Vagina (tissue), 2 donors: ENCODE measurements around the gene PAX4. TPM values are rescaled to one million over a fixed set of nuclear protein-coding genes. Genes with fewer than 3 reads are reported as not detected.

Source experiments
- DNase-seq, 2 donors: peaks; one replicate each; pipeline ENCODE4 v3.0.0-alpha.2; 2017; ENCODE audit errors: extremely low spot score in 2 of 2
- H3K27ac ChIP-seq: fragments of 200-600 bp; sonication (generic); one replicate; pipeline ENCODE4 v1.5.1; 2019
- H3K27me3 ChIP-seq: fragments of 200-600 bp; sonication (generic); one replicate; pipeline ENCODE4 v1.5.1; 2019
- H3K36me3 ChIP-seq, 2 donors: fragments of 200-600 bp; sonication (generic); one replicate each; pipeline ENCODE4 v1.5.1; 2017 to 2019
- H3K4me1 ChIP-seq: fragments of 200-600 bp; sonication (generic); one replicate; pipeline ENCODE4 v1.5.1; 2019
- H3K4me3 ChIP-seq, 2 donors: fragments of 200-600 bp; sonication (generic); 1 replicate in 1 of 2; 2 replicates in 1 of 2; pipeline ENCODE4 v1.5.1; 2016 to 2019
- H3K9me3 ChIP-seq: fragments of 200-600 bp; sonication (generic); one replicate; pipeline ENCODE4 v1.5.1; 2019
- POLR2A ChIP-seq, 2 donors: fragments of 450-650 bp; IDR thresholded peaks; one replicate each; pipeline ENCODE4 v1.6.1; 2017; ENCODE audit warnings: antibody characterized with exemption in 2 of 2, mild to moderate bottlenecking in 2 of 2, moderate library complexity in 2 of 2
- POLR2AphosphoS5 ChIP-seq, 2 donors: sonication (generic); formaldehyde crosslinking; IDR thresholded peaks; one replicate each; pipeline ENCODE4 v1.9.0; 2017; ENCODE audit warnings: antibody characterized with exemption in 2 of 2, mild to moderate bottlenecking in 2 of 2, low read depth in 1 of 2; ENCODE audit not compliant: insufficient read depth in 1 of 2
- intact Hi-C: fragments of 100-400 bp; cut with DNase I; formaldehyde crosslinking; loops from one replicate; pipeline ENCODE4 v1.15.1; 2023
- total RNA-seq: library from RNA; depleted of rRNA; stranded (reverse); fragments of >200 nt; gene quantifications from one replicate; pipeline ENCODE4 v1.2.3, GENCODE V29; 2016
- TF ChIP-seq, protein P1 (sequence below), 3 experiments: fragments of 450-650 bp in 2 of 3; fragments of 200-600 bp in 1 of 3; sonication (generic) in 1 of 3; IDR thresholded peaks; one replicate each; pipeline ENCODE4 v1.5.1; 2017 to 2019; ENCODE audit warnings: antibody characterized with exemption in 3 of 3, mild to moderate bottlenecking in 2 of 3, moderate library complexity in 2 of 3

Gene PAX4
- not detected for total RNA-seq

DNA sequence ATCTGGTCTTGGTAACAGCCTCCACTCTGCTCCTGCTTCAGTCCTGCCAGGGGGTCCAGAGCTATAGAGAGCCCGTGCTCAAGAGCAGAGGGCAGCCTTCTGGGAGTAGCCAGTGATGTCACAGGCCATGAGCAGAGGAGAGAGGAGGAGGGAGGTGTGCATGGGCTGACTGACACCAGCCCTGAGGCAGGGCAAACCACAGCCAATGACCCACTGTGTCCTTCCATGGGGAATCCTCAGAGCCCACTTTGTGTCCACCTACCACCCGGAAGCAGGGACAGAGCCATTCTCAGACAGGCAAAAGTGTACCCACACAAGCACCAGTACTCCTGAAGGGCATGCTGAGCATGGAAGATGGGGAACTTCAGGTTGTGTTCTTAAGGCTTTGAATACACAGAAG, at the start of gene PAX4:
Gene PAX4 (minus strand): TSS at position 101 of the 400 bp plus-strand sequence. CDS start 2,214 bp downstream, outside the sequence.
- intact Hi-C loops, result no loop called here
- Histone ChIP-seq H3K27me3 (no peaks in the 10 kb centered on the region), H3K36me3 (no peaks in the 10 kb centered on the region), H3K4me3 (no peak within 1 kb of the TSS), H3K27ac (no peak within 1 kb of the TSS), H3K9me3 (no peaks in the 10 kb centered on the region), H3K4me1 (no peaks in the 10 kb centered on the region)
- no peak for DNase-seq
- TF ChIP-seq POLR2A (IDR thresholded peaks at IDR 0.05), result no peak
- TF ChIP-seq POLR2AphosphoS5 (IDR thresholded peaks at IDR 0.05; ENCODE audit: insufficient read depth in 1 of 2, low read depth in 1 of 2), result no peak
- TF ChIP-seq, protein P1, sequence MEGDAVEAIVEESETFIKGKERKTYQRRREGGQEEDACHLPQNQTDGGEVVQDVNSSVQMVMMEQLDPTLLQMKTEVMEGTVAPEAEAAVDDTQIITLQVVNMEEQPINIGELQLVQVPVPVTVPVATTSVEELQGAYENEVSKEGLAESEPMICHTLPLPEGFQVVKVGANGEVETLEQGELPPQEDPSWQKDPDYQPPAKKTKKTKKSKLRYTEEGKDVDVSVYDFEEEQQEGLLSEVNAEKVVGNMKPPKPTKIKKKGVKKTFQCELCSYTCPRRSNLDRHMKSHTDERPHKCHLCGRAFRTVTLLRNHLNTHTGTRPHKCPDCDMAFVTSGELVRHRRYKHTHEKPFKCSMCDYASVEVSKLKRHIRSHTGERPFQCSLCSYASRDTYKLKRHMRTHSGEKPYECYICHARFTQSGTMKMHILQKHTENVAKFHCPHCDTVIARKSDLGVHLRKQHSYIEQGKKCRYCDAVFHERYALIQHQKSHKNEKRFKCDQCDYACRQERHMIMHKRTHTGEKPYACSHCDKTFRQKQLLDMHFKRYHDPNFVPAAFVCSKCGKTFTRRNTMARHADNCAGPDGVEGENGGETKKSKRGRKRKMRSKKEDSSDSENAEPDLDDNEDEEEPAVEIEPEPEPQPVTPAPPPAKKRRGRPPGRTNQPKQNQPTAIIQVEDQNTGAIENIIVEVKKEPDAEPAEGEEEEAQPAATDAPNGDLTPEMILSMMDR (IDR thresholded peaks at IDR 0.05), result no peak

DNA sequence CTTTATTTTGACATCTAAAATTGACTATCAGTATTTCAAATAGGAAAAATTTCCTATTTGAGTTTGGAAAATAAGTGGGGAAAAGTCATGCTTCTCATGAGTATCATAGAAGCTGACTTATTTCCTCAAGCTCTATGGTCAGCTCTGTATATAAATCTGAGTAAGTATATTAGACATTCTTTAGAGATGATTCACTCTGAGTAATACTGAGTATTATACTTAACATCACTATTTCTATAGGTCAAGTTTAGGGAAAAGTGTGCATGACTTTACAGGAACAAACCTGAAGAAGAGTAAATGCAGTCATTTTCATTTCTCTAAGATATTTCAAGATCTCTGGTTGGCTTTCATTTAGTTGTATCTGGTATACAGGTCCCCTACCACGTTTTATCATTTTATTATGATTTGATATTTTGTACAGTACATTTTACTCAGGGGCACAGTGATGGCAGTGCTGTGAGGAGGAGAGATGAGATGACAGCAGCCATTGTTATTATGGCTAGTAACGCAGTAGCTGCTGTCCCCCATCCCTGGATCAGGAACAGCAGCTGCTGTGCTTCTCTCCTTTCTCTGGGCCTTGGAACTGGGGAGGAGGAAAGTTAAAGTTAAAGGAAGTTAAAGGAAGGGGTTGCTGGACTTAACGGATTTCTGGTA, 49.2 kb upstream of the PAX4 start:
- H3K36me3 ChIP-seq, result no peaks in the 10 kb centered on the region
- no peaks in the 10 kb centered on the region for H3K9me3 ChIP-seq
- H3K27ac ChIP-seq, result no peak overlapping the region
- no peak overlapping the region for H3K4me3 ChIP-seq
- TF ChIP-seq POLR2AphosphoS5 (IDR thresholded peaks at IDR 0.05; ENCODE audit: insufficient read depth in 1 of 2, low read depth in 1 of 2) (no peak), POLR2A (IDR thresholded peaks at IDR 0.05) (no peak)
- TF ChIP-seq, protein P1 (IDR thresholded peaks at IDR 0.05), result no peak
- no peaks in the 10 kb centered on the region for H3K27me3 ChIP-seq
- intact Hi-C loops, result no loop called here
- H3K4me1 ChIP-seq, result peaks cover 29% of the 10 kb centered on the region
- DNase-seq, result no peak

DNA sequence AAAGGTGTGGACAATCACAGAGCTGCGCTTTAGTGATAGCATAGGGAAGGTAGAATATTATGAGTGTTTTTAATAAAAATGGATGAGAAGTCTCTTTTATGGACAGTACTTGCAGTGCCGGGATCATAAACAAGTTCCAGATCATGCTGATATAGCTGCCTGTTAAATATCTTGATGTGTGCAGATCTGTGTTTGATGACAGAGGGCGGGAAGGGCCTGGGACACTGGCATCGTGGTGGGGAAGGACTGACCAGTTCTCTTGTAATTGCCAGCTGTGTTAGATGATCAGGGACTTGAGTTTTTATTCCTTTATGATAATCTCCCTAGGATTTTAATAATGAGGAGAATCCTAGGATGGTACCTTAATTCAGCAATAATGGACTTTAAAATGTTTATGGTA, 48.7 kb upstream of the PAX4 start:
- no peak for DNase-seq
- H3K4me1 ChIP-seq, result peaks cover 29% of the 10 kb centered on the region
- H3K4me3 ChIP-seq, result no peak overlapping the region
- TF ChIP-seq, protein P1 (IDR thresholded peaks at IDR 0.05), result no peak
- TF ChIP-seq POLR2AphosphoS5 (IDR thresholded peaks at IDR 0.05; ENCODE audit: insufficient read depth in 1 of 2, low read depth in 1 of 2) (no peak), POLR2A (IDR thresholded peaks at IDR 0.05) (no peak)
- H3K27ac ChIP-seq, result no peak overlapping the region
- no peaks in the 10 kb centered on the region for H3K27me3 ChIP-seq
- no peaks in the 10 kb centered on the region for H3K36me3 ChIP-seq
- no peaks in the 10 kb centered on the region for H3K9me3 ChIP-seq
- intact Hi-C loops, result no loop called here

- TF ChIP-seq, protein P1 (IDR thresholded peaks at IDR 0.05), result no peak
- TF ChIP-seq POLR2AphosphoS5 (IDR thresholded peaks at IDR 0.05; ENCODE audit: insufficient read depth in 1 of 2, low read depth in 1 of 2) (no peak), POLR2A (IDR thresholded peaks at IDR 0.05) (no peak)
- Histone ChIP-seq H3K4me1 (peaks cover 29% of the 10 kb centered on the region), H3K27ac (no peak overlapping the region), H3K36me3 (no peaks in the 10 kb centered on the region), H3K4me3 (no peak overlapping the region), H3K9me3 (no peaks in the 10 kb centered on the region), H3K27me3 (no peaks in the 10 kb centered on the region)
- DNase-seq, result no peak
- intact Hi-C loops, result no loop called here
Observed at GRCh38 chr7:127665922-127666321, 48.0 kb upstream of the PAX4 start.

DNA sequence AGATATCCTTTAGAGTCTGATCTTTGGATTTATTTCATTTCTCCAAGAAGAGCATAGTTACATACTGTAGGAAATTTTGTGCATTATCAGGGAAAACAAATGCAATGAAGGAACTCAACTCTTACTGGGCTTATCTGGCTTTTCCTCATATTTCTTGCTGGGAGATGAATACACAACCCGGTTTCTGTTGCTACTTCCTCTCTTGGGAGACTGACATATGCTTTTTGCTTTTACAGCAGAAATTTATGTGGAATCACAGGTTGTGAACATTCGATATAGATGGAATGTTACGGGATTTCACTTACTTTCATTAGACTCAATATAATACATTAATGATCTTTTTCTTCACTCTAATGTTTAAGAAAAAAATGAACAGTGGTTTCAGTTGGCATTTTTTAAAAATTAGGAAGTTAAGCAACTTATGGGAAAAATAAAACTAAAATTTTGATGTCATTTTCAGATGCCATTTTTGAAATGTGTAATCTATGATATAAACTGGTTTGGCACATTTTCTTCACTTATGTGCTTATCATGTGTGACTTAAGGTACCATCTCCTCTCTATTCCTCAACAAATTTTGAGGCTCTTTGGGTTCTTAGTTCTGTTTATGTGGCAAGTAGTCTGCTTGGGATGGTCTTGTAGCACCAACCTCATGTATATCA, 41.2 kb upstream of the PAX4 start:
- no peaks in the 10 kb centered on the region for H3K9me3 ChIP-seq
- no peak overlapping the region for H3K27ac ChIP-seq
- H3K4me3 ChIP-seq, result no peak overlapping the region
- intact Hi-C loops, result no loop called here
- H3K4me1 ChIP-seq, result peaks cover 18% of the 10 kb centered on the region
- DNase-seq, result no peak
- TF ChIP-seq POLR2A (IDR thresholded peaks at IDR 0.05) (no peak), POLR2AphosphoS5 (IDR thresholded peaks at IDR 0.05; ENCODE audit: insufficient read depth in 1 of 2, low read depth in 1 of 2) (no peak)
- TF ChIP-seq, protein P1 (IDR thresholded peaks at IDR 0.05), result no peak
- no peaks in the 10 kb centered on the region for H3K27me3 ChIP-seq
- no peaks in the 10 kb centered on the region for H3K36me3 ChIP-seq
